Activated naive CD4-positive, alpha-beta T cell treated with anti-CD3 and anti-CD28 coated beads, Interleukin-2, amount 50 U/mL, for 72 hours (primary cell): Measurements from ENCODE around the gene KRTAP1-4. TPM values are rescaled to one million over a fixed set of nuclear protein-coding genes. Genes with fewer than 3 reads are reported as not detected.
A peak's percentile ranks its signal among the peaks of the same experiment; 100 is the strongest.

Experiments used
- ATAC-seq, 2 donors: fragments of 150-1000 bp; cut with Tn5 transposase; 2 replicates each; pipeline ENCODE4 v1.10.0; 2021; ENCODE audit warnings: mild to moderate bottlenecking in 2 of 2, moderate library complexity in 2 of 2
- DNase-seq, 2 donors: peaks; one replicate each; pipeline ENCODE4 v3.0.0; 2021 to 2022; ENCODE audit warnings: low spot score in 2 of 2
- H3K27ac Mint-ChIP-seq, 2 donors: one replicate each; pipeline ENCODE4 v1.8.0; 2022; ENCODE audit warnings: mild to moderate bottlenecking in 2 of 2, mixed read lengths in 2 of 2
- H3K36me3 Mint-ChIP-seq, 2 donors: one replicate each; pipeline ENCODE4 v1.8.0; 2022; ENCODE audit warnings: mixed read lengths in 2 of 2
- H3K9me3 Mint-ChIP-seq, 2 donors: one replicate each; pipeline ENCODE4 v1.8.0; 2022; ENCODE audit warnings: mixed read lengths in 2 of 2
- total RNA-seq, 2 donors: library from RNA; stranded (reverse); gene quantifications; one replicate each; pipeline ENCODE4 v1.2.3, GENCODE V29; 2022

Gene KRTAP1-4
- total RNA-seq, 2 donors from 2014 or later, result not detected

DNA sequence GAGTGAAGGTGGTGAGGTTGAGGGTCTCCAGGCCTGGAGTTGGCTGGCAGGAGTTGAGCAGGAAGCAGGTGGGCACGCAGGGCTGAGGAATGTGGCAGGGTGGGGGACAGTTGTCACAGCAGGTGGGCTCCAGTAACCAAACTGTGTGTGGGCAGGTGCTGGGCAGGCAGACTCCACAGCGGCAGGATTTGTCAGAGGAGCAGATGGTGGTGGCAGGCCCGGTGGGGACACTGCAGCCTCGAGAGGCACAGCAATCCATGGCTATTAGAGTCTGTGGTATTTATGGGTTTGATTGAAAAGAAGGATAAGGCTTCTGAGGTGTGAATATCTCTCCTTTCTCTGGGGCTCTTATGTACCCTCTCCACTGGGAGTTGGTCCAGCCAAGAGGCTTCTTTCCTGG lies 36.2 kb downstream of the KRTAP1-4 start, which contains the start of gene KRTAP3-3:
Gene KRTAP3-3 (minus strand): TSS at position 326 of the 400 bp plus-strand sequence. CDS start 67 bp downstream, at position 259.
- ATAC-seq (no peak), DNase-seq (no peak)
- H3K27ac Mint-ChIP-seq, result no peak within 1 kb of the TSS
- H3K9me3 Mint-ChIP-seq, result no peaks in the 10 kb centered on the region
- H3K36me3 Mint-ChIP-seq, result peaks cover 0 to 5% of the 10 kb centered on the region in 2 donors

DNA sequence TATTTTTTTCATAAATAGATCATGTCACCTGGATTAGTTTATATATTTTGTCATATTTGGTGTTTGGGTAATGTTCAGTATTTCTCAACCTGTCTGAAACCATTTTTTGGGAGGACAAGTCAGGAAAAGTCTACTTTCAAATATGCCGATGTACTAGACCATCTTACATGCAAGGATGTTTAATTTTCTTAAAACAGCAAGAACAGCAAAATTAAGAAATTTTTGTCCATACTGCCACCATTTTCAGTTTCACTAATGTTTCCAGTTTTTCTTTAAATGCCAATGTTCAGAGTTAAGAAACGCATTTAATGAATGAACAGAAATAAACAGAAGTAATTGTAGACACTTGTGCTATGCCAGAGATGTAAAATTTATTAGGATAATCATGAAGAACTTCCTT lies 36.9 kb downstream of the KRTAP1-4 start:
- ATAC-seq (no peak), DNase-seq (no peak)
- no peaks in the 10 kb centered on the region for H3K9me3 Mint-ChIP-seq
- H3K27ac Mint-ChIP-seq, result no peak overlapping the region
- peaks cover 0 to 5% of the 10 kb centered on the region in 2 donors for H3K36me3 Mint-ChIP-seq

DNA sequence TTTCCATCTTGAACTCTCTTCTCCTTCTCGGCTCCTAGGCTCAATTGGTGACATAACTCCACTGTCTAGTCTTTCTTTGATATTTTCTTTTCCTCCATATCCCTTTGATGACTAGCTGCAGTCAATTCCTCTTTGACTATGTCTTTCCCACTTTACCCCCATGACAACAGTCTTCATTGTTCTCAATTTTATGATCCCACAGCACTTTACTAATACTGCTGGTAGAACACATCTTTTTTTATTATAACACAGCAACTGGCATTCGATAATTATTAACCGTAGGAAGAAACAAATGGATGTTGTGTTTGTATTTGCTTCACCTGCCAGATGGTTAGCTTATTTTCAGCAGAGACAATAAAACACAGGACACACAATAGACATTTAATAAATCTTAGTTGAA lies 37.3 kb downstream of the KRTAP1-4 start:
- ATAC-seq (no peak), DNase-seq (no peak)
- H3K27ac Mint-ChIP-seq, result no peak overlapping the region
- no peaks in the 10 kb centered on the region for H3K9me3 Mint-ChIP-seq
- H3K36me3 Mint-ChIP-seq, result peaks cover 0 to 5% of the 10 kb centered on the region in 2 donors

DNA sequence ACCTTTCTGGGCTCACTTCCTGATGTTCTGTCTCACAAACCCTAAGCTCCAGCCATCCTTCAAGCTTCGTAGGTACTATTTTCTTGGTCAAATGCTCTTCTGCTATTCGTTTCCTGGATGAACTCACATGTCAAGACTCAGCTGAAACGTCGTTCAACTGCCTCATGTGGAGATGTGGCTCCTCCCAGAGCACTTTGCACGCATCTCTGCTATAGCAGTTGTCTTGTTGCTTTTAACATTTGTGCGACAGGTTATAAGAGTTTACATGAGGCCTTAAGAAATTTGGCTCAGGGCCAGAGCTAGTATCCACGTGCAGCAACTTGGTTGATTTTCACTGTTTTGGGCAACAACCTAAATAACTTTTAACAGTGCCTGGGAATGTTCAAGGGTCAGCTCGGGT lies 43.1 kb downstream of the KRTAP1-4 start:
- no peak overlapping the region for H3K27ac Mint-ChIP-seq
- H3K36me3 Mint-ChIP-seq, result no peaks in the 10 kb centered on the region
- H3K9me3 Mint-ChIP-seq, result no peaks in the 10 kb centered on the region
- ATAC-seq, result no peak
- no peak for DNase-seq

DNA sequence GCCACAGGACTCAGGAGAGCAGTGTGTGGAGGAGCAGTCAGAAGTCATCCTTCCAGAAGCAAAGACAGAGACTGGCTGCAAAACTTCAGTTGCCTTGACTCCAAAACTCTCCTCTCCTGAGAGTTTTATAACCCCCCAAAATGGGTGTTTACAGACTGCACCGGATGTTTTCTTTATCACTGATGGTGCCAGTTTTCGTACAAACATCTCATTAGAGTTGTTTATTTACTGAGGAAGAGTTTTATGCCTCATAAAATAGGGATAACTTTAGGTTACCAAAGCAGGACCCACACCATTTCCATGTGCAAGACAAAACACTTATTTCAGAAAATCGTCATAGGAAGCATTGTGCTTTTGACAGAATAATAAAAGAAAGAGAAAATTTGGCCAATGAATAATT lies 45.8 kb downstream of the KRTAP1-4 start, which contains the start of gene KRT40:
Gene KRT40 (minus strand): TSS at position 101 of the 400 bp plus-strand sequence. CDS start 53 bp downstream, at position 48.
- Mint-ChIP-seq H3K9me3 (no peaks in the 10 kb centered on the region), H3K27ac (no peak within 1 kb of the TSS)
- no peak for ATAC-seq

DNA sequence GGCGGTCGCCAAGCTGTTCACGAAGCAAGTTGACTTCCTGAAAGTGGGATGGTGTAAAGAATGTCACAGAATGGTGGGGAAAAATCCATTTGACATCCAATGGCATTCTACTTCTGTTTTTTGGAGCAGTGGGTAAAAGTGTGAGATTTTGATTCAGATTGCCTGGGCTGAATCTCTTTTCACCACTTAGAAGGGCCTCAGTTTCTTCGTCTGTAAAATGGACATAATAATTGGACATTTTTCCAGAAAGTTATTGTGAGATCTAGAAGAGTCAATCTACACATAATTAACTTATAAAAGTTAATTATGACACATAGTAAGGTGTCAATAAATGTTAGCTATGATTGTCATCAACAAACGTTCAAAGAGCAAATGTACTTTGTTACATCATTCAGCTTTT lies 48.9 kb downstream of the KRTAP1-4 start:
- H3K36me3 Mint-ChIP-seq, result no peaks in the 10 kb centered on the region
- no peak for ATAC-seq
- DNase-seq, result no peak
- peak overlapping the region in 1 of 2 donors; percentile 22 for H3K27ac Mint-ChIP-seq
- no peaks in the 10 kb centered on the region for H3K9me3 Mint-ChIP-seq

More for the DNA sequence above, 45.8 kb downstream of the KRTAP1-4 start, which contains the start of gene KRT40:
- H3K36me3 Mint-ChIP-seq, result no peaks in the 10 kb centered on the region
- DNase-seq, result no peak

DNA sequence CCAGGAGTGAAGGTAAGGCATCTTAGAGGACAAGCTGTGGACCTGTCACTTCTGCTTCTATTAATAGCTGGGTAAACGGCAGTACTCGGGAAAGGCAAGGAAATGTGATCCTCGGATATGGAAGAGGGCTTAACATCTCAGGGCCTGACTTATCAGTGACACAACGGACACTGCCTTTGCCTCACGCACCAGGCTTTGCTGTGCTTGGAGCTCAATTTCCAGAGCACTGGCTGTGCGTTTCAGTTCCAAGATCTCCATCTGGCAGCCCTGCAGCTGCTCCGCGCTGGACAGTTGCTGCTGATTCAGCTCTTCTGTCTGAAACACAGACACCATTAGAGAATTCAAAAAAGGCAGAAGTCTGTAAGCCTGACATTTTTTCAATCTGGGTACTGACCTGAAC lies 49.4 kb downstream of the KRTAP1-4 start:
- no peak for DNase-seq
- Mint-ChIP-seq H3K36me3 (no peaks in the 10 kb centered on the region), H3K9me3 (no peaks in the 10 kb centered on the region), H3K27ac (no peak overlapping the region)
- ATAC-seq, result no peak

DNA sequence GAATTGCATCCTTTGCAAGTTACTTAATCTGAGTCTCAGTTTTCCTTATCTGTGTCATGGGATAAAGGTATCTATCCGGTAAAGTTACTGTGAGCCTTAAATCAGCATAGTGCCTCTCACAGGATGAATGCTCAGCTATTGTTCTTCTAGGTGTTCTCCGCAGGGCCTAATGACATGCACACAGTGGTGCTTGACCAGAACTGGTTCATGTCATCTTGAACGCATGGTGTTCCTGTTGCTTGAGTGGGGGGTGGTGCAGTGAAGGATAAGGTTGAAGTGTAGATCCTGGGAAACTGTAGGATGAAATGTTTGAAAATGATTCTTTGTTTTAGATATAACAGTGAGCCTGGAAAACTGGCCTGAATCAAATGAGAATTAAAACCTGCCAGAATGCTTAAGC lies 49.9 kb downstream of the KRTAP1-4 start:
- H3K36me3 Mint-ChIP-seq, result no peaks in the 10 kb centered on the region
- no peaks in the 10 kb centered on the region for H3K9me3 Mint-ChIP-seq
- DNase-seq (no peak), ATAC-seq (no peak)
- no peak overlapping the region for H3K27ac Mint-ChIP-seq

Other genes with a start within 250 kb of the KRTAP1-4 start
- gene KRT27, start 247.6 kb downstream of the KRTAP1-4 start, total RNA-seq, result not detected
- gene KRT28, start 230.2 kb downstream of the KRTAP1-4 start, total RNA-seq, result not detected
- gene KRT10, start 207.6 kb downstream of the KRTAP1-4 start, total RNA-seq, result 10 to 100 TPM; 28.2 to 33.2 TPM
- gene KRT12, start 163.0 kb downstream of the KRTAP1-4 start, total RNA-seq, result not detected
- not detected for gene KRT20, start 145.0 kb downstream of the KRTAP1-4 start, total RNA-seq
- gene KRT23, start 92.5 kb downstream of the KRTAP1-4 start, total RNA-seq, result not detected
- not detected for gene KRT39, start 63.2 kb downstream of the KRTAP1-4 start, total RNA-seq
- not detected for gene KRT40, start 45.9 kb downstream of the KRTAP1-4 start, total RNA-seq
- not detected for gene KRTAP3-3, start 36.0 kb downstream of the KRTAP1-4 start, total RNA-seq
- not detected for gene KRTAP3-2, start 30.3 kb downstream of the KRTAP1-4 start, total RNA-seq
- not detected for gene KRTAP3-1, start 21.1 kb downstream of the KRTAP1-4 start, total RNA-seq
- not detected for gene KRTAP1-5, start 3.0 kb downstream of the KRTAP1-4 start, total RNA-seq
- gene KRTAP1-3, start 4.7 kb upstream of the KRTAP1-4 start, total RNA-seq, result not detected
- gene KRTAP1-1, start 11.3 kb upstream of the KRTAP1-4 start, total RNA-seq, result not detected
- gene KRTAP2-1, start 17.1 kb upstream of the KRTAP1-4 start, total RNA-seq, result not detected
- not detected for gene KRTAP2-2, start 25.0 kb upstream of the KRTAP1-4 start, total RNA-seq
- not detected for gene KRTAP2-3, start 29.9 kb upstream of the KRTAP1-4 start, total RNA-seq
- gene KRTAP2-4, start 35.7 kb upstream of the KRTAP1-4 start, total RNA-seq, result not detected
- gene KRTAP4-7, start 54.0 kb upstream of the KRTAP1-4 start, total RNA-seq, result not detected
- gene KRTAP4-8, start 67.9 kb upstream of the KRTAP1-4 start, total RNA-seq, result not detected
- gene KRTAP4-16, start 72.0 kb upstream of the KRTAP1-4 start, total RNA-seq, result not detected
- gene KRTAP4-9, start 75.2 kb upstream of the KRTAP1-4 start, total RNA-seq, result not detected
- gene KRTAP4-11, start 88.2 kb upstream of the KRTAP1-4 start, total RNA-seq, result not detected
- not detected for gene KRTAP4-12, start 94.0 kb upstream of the KRTAP1-4 start, total RNA-seq
- gene KRTAP4-6, start 110.3 kb upstream of the KRTAP1-4 start, total RNA-seq, result not detected
- gene KRTAP4-5, start 119.6 kb upstream of the KRTAP1-4 start, total RNA-seq, result not detected
- not detected for gene KRTAP4-4, start 130.6 kb upstream of the KRTAP1-4 start, total RNA-seq
- gene KRTAP4-3, start 138.0 kb upstream of the KRTAP1-4 start, total RNA-seq, result not detected
- not detected for gene KRTAP4-2, start 148.0 kb upstream of the KRTAP1-4 start, total RNA-seq
- not detected for gene KRTAP4-1, start 154.7 kb upstream of the KRTAP1-4 start, total RNA-seq
- gene KRTAP9-1, start 159.7 kb upstream of the KRTAP1-4 start, total RNA-seq, result not detected
- not detected for gene KRTAP9-2, start 196.5 kb upstream of the KRTAP1-4 start, total RNA-seq
- gene KRTAP9-3, start 202.3 kb upstream of the KRTAP1-4 start, total RNA-seq, result not detected
- not detected for gene KRTAP9-8, start 207.8 kb upstream of the KRTAP1-4 start, total RNA-seq
- gene KRTAP9-4, start 219.5 kb upstream of the KRTAP1-4 start, total RNA-seq, result not detected
- not detected for gene KRTAP9-9, start 225.2 kb upstream of the KRTAP1-4 start, total RNA-seq
- gene KRTAP9-6, start 235.2 kb upstream of the KRTAP1-4 start, total RNA-seq, result not detected
- not detected for gene KRTAP9-7, start 245.5 kb upstream of the KRTAP1-4 start, total RNA-seq